Inferior parietal cortex (tissue), 1 donor: ENCODE measurements around the gene PLA2G3.

Experiments used
- DNase-seq: peaks from one replicate; pipeline ENCODE4 v3.0.0-alpha.2; 2016; ENCODE audit errors: extremely low spot score

Gene PLA2G3

GRCh38 chr22:31086703-31087330, 53.5 kb downstream of the PLA2G3 start:
- no peak for DNase-seq

DNA sequence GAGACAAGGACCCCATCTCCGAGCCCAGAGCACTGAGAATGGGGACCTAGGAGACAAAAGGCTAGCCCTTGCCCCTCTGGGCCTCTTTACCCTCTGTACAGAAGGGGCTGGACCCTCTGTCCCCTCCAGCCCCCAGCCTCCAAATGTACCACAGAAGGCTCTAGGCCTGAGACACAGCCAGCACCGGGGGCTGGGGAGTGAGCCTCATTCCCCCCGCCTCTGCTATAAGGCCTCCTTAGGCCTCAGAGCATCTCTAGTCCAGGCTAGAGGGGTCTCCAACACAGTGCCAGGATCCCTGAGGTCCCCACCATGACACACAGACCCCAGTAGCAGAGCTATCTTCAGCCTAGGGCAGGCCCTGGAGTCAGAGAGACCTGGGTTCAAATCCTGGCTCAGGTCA, 54.4 kb downstream of the PLA2G3 start:
- no peak for DNase-seq

- peak; percentile 66 for DNase-seq
Observed at GRCh38 chr22:31085493-31085824, 54.8 kb downstream of the PLA2G3 start.

DNA sequence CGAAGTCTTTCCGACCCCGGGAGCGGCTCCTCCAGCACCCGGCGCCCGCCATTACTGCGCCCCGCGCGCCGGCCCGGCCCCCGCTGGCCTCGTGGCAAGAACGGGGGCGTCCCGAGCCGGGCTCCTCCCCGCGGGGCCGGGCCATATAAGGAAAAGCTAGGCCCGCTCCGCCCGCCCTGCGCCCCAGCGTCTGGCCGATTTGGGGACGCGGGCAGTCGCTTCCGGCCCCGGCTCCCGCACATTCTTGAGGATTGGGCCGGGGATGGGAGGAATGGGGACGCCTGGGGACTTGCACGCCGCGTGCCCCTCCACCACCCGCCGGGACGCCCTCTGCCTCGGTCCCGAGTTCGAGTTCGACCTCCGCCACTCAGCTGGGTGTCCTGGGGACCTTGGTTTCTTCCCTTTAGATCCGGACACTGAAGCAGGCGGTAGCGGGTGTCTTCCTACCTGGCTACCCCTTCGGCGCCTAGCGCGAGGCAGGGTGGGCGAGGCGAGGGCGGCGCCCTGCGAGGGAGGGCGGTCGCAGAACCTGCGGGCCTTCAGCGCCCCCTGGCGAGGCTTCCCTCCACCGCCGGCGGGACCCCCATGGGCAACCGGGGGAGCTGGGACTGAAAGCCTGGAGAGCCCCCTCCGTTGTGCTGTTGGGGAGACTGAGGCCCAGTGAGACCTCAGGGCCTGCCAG, 55.4 kb downstream of the PLA2G3 start:
- peak; percentile 74 for DNase-seq
